GM21381 (cell line): ENCODE data around the gene TOMM7.
"Not testable (repeated sequence)": the region's sequence is repeated elsewhere in the genome, so short reads cannot be mapped to it uniquely, and the experiment has no call there.

Experiments used
- ATAC-seq: cut with Tn5 transposase; IDR thresholded peaks from one replicate; pipeline ENCODE4 v1.9.1; 2021; ENCODE audit warnings: mild to moderate bottlenecking, moderate library complexity; ENCODE audit not compliant: unreplicated experiment

The TOMM7 gene

GRCh38 chr7:22790640-22791039 is 32.0 kb downstream of the TOMM7 start:
- not testable (repeated sequence) for ATAC-seq

- no peak for ATAC-seq
Measured at GRCh38 chr7:22787951-22788350, 34.7 kb downstream of the TOMM7 start.

GRCh38 chr7:22786290-22786932 is 36.2 kb downstream of the TOMM7 start:
- ATAC-seq, result no peak

GRCh38 chr7:22784346-22784745 is 38.3 kb downstream of the TOMM7 start:
- no peak for ATAC-seq

GRCh38 chr7:22783421-22783820 is 39.2 kb downstream of the TOMM7 start:
- ATAC-seq, result no peak

- ATAC-seq, result peak; percentile 68
Measured at GRCh38 chr7:22782616-22783232, 39.9 kb downstream of the TOMM7 start.

- no peak for ATAC-seq
Measured at GRCh38 chr7:22781230-22781711, 41.4 kb downstream of the TOMM7 start.

GRCh38 chr7:22779730-22780323 is 42.8 kb downstream of the TOMM7 start:
- ATAC-seq, result not testable (repeated sequence)

GRCh38 chr7:22776964-22777363 is 45.7 kb downstream of the TOMM7 start:
- ATAC-seq, result no peak

GRCh38 chr7:22772885-22773284 is 49.8 kb downstream of the TOMM7 start:
- ATAC-seq, result no peak

- no peak for ATAC-seq
Measured at GRCh38 chr7:22771872-22772228, 50.8 kb downstream of the TOMM7 start.

- no peak for ATAC-seq
Measured at GRCh38 chr7:22771194-22771871, 51.3 kb downstream of the TOMM7 start.

GRCh38 chr7:22765609-22766008 is 57.0 kb downstream of the TOMM7 start:
- peak; percentile 74 for ATAC-seq
